Right lobe of liver (tissue), 4 donors: Measurements from ENCODE around the gene NPIPB8.
"Not testable (repeated sequence)": the region's sequence is repeated elsewhere in the genome, so short reads cannot be mapped to it uniquely, and the experiment has no call there.

Source experiments
- CTCF ChIP-seq, 4 donors: fragments of 200-600 bp in 3 of 4; fragments of 450-650 bp in 1 of 4; IDR thresholded peaks; one replicate each; pipeline versions ENCODE4 v1.5.1 to v1.8.0; 2016 to 2022; ENCODE audit warnings: antibody characterized with exemption in 4 of 4, mild to moderate bottlenecking in 2 of 4
- POLR2A ChIP-seq: fragments of 450-650 bp; IDR thresholded peaks from one replicate; pipeline ENCODE4 v1.6.1; 2017; ENCODE audit warnings: antibody characterized with exemption, mild to moderate bottlenecking
- donor health status: DM: no; HTN: no; CAD: no.
- donor health status: DM: no; HTN: no; CAD: no.
- donor health status: DM: no; HTN: yes; CAD: no.

- not testable (repeated sequence) for TF ChIP-seq CTCF (IDR thresholded peaks at IDR 0.05); POLR2A
Measured at GRCh38 chr16:28666264-28666663, 28.4 kb downstream of the NPIPB8 start.
